ENCODE data around the gene ALAD.

DNA sequence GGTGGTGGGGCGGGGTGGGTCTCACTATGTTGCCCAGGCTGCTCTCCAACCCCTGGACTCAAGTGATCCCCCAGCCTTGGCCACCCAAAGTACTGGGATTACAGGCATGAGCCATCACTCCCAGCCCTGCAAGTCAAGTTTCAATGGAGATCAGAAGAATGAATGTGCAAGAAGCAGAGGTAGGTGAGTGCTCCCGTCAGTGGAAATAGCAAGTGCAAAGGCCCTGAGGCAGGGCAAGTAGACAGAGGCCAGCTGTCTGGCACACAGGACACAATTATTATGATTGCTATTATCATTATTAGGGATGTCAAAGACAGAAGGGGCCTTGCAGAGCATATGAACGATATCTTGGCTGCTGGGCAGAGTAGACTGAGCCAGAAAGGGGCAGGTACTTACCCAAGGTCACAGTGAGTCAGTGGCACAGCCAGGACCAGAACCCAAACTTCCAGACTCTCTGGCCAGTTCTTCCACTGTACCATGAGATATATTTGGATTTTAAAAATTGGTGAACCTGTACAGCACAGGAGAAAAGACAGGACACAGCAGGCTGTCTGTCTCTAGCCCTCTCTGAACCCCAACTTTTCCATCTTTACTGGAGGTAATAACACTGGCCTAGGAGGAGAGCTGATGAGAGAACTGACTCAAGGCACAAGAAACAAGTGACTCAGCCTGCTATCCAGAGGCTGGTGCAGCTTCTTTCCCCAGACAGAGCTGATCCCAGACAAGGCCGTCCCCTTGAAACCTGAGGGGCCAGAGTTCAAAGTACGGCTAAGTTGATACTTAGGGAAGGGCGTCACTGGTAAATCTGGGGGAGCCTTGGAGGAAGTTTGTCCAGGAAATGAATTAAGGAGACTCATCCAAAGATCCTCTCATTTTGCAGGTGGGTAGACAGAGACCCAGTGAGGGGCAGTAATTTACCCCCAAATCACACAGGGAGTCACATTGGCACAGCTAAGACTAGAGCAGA is 25.7 kb downstream of the ALAD start:
- TF ChIP-seq, protein P1, sequence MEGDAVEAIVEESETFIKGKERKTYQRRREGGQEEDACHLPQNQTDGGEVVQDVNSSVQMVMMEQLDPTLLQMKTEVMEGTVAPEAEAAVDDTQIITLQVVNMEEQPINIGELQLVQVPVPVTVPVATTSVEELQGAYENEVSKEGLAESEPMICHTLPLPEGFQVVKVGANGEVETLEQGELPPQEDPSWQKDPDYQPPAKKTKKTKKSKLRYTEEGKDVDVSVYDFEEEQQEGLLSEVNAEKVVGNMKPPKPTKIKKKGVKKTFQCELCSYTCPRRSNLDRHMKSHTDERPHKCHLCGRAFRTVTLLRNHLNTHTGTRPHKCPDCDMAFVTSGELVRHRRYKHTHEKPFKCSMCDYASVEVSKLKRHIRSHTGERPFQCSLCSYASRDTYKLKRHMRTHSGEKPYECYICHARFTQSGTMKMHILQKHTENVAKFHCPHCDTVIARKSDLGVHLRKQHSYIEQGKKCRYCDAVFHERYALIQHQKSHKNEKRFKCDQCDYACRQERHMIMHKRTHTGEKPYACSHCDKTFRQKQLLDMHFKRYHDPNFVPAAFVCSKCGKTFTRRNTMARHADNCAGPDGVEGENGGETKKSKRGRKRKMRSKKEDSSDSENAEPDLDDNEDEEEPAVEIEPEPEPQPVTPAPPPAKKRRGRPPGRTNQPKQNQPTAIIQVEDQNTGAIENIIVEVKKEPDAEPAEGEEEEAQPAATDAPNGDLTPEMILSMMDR (IDR thresholded peaks at IDR 0.05; ENCODE audit: low read depth, low read length, poor library complexity, severe bottlenecking): no peak
- no peak for TF ChIP-seq EZH2phosphoT487 (IDR thresholded peaks at IDR 0.05; ENCODE audit: borderline replicate concordance, low read length)

Measured in DOHH2 (cell line).